ENCODE results near the gene MUCL1.

DNA sequence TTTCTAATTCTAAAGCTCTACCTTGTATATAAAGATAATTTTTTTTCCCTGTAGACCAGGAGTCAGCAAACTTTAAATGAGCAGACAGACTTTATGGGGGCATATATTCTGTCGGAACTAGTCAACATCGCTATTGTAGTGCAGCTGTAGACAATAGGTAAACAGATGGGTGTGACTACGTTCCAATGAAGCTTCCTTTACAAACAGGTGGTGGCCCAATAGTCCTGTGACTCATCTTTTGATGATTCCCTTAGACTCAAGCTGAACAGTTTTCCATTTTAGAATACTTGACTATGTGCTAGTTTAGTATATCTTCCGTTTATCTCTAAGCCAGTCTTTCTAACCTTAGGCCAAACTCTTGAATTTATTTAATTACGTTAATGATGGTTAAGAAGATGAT, 16.3 kb downstream of the MUCL1 start:
- TF ChIP-seq, protein P1, sequence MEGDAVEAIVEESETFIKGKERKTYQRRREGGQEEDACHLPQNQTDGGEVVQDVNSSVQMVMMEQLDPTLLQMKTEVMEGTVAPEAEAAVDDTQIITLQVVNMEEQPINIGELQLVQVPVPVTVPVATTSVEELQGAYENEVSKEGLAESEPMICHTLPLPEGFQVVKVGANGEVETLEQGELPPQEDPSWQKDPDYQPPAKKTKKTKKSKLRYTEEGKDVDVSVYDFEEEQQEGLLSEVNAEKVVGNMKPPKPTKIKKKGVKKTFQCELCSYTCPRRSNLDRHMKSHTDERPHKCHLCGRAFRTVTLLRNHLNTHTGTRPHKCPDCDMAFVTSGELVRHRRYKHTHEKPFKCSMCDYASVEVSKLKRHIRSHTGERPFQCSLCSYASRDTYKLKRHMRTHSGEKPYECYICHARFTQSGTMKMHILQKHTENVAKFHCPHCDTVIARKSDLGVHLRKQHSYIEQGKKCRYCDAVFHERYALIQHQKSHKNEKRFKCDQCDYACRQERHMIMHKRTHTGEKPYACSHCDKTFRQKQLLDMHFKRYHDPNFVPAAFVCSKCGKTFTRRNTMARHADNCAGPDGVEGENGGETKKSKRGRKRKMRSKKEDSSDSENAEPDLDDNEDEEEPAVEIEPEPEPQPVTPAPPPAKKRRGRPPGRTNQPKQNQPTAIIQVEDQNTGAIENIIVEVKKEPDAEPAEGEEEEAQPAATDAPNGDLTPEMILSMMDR (conservative IDR thresholded peaks at IDR 0.05 in 1 of 2, IDR thresholded peaks at IDR 0.05 in 1 of 2; ENCODE audit: low read depth in 1 of 2, low read length in 2 of 2), result no peak
- TF ChIP-seq EZH2 (IDR thresholded peaks at IDR 0.05; ENCODE audit: low read length, missing control alignments), result no peak
